ENCODE results near the gene METTL22.

Gene METTL22

DNA sequence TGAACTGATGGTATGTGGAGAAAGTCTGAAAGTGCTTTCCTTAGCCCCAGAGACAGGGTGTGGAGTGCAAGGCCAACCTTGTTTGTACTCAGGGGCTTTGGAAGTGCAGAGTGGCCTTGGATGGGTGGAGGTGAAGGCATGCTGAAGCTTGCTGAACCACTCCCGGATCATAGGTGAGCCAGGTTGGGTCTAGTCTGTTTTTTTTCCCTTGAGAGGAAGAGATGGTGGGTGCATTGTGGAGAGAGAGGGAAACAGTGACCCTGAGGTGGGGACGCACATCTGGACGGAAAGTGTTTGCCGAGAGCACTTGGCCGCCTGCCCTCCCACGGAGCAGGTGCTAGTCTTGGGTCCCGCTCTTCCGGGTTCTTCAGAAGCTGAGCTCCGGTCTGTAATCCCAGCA lies 65.4 kb downstream of the METTL22 start:
- DNase-seq (ENCODE audit: low read depth in 4 of 4, low spot score in 1 of 4), result no peak

DNA sequence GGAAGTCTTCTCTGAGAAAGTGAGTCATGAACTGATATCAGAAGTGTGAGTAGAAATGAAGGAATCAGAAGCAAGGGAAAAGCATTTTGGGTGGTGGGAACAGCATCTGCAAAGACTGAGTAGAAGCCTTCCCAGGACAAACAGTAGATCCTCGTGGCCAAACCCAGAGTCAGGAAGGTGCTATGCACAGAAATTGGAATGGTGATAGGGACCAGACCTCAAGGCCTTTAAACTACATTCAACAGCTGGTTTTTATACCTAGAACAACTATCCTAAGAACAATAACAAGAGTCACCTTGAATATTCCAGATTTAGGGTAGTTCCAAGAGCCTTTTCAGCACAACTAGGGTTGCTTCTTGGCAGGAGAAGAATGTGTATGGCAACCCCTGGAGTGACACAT lies 68.2 kb downstream of the METTL22 start:
- no peak for DNase-seq (ENCODE audit: low read depth in 4 of 4, low spot score in 1 of 4)

DNA sequence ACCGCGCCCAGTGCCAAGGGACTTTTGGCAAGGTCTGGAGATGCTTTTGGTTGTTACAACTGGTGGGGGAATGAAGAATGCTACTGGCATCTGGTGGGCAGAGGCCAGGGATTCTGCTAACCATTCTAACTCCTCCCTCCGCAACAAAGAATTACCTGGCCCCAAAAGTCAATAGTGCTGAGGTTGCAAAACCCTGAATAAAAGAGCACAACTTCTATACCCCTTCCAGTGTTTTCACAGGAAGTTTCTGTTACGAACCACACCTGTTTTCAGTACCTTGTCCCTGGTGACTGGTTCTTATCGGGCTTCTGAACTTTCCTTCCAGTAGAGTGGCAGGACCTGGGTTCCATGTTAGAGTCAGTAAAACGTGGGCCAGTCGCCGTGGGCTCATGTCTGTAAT lies 70.2 kb downstream of the METTL22 start:
- DNase-seq (ENCODE audit: low read depth in 4 of 4, low spot score in 1 of 4), result no peak

DNA sequence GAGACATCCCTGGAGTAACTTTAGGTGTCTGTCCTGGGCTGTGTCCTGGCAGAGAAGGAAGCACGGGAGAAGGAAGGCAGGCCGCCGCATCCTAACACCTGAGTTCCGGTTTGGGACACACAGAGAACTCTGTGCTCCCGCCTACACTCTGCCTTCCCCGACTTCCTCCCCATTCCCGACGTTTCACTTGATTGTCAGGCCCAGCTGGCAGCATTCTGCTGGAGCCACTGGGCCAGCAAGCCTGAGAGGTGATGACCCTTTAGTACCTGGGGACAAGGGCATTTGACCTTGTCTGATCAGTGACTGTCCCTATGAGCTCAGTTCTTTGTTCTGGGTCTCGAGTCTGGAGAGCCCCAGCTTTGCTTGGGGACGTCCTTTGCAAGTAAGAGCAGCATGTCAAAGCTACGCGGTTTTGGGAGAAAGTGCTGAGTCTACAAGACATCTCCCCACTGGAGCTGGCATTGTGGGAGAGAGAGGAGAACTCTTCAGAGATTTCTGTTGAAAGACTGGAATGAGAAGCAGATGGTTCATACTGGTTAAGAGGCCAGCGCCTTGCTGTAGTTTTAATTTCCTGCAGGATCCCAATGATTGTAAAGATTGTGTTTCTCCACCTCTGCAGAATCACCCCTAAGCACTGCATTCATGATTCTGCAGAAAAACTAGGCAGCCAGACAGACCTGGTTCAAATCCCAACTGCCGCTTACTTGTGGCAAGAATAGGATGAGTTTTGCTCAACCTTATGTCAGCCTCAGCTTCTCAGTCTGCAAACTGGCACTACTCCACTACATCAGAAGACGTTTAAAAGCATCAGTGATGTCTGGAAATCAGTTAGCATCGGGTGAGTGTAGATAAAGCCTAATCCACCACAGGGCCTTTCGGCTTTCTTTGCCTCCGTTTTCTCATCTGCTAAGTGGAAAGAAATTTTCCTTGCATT lies 73.6 kb downstream of the METTL22 start:
- DNase-seq (ENCODE audit: low read depth in 4 of 4, low spot score in 1 of 4), result no peak

DNA sequence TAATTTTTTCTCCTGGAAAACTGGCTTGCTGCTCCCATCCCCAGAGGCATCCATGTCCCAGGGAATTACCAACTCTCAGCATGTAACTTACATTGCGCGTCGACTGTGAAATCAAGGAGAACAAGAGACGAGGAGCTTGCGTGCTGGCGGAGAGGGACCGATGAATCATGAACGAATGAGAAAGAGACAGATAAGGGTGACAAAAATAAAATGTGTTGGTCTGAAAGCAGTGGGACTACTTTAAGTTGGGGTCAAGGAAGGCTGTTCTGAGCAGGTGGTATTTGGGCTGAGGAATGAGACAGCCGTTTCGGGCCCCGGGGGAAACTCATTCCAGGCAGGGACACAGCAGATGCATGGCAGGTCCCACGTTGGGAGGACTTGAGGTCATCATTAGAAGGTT lies 75.4 kb downstream of the METTL22 start:
- no peak for DNase-seq (ENCODE audit: low read depth in 4 of 4, low spot score in 1 of 4)

DNA sequence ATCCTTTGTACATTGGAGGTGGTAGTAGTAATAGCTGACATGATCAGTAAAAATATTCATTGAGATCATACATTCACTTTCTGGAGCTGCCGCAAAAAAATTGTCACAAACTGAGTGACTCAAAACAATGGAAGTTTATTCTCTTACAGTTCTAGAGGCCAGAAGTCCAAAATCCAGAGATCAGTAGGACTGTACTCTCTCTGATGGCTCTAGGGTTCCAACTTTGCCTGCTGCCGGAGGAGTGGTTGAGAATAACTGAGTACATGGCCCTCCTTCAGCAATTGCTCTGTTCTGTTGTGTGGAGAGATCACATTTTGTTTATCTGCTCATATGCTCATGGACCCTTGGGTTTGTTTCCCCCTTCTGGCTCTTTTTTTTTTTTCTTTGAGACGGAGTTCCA lies 76.5 kb downstream of the METTL22 start:
- DNase-seq (ENCODE audit: low read depth in 4 of 4, low spot score in 1 of 4), result no peak
